Astrocyte (in vitro differentiated cells and primary cell): Measurements from ENCODE around the gene SYNE1.

ENCODE experiments used
- CTCF ChIP-seq: IDR thresholded peaks from 2 replicates; pipeline ENCODE4 v1.5.1; 2011; ENCODE audit warnings: low read depth, mild to moderate bottlenecking, inconsistent platforms, low read length, moderate library complexity; ENCODE audit not compliant: insufficient read depth
- EZH2 ChIP-seq: IDR thresholded peaks from 2 replicates; pipeline ENCODE4 v1.6.1; 2012; ENCODE audit warnings: mild to moderate bottlenecking, low read length, inconsistent platforms; ENCODE audit not compliant: insufficient read depth

GRCh38 chr6:152290693-152291092 lies 346.5 kb downstream of the SYNE1 start:
- TF ChIP-seq CTCF: no peak
- TF ChIP-seq EZH2: no peak
